NT2/D1 (cell line): Measurements from ENCODE around the gene NXPE2.

Experiments
- DNase-seq: peaks from one replicate; pipeline ENCODE4 v3.0.0-alpha.2; 2011; ENCODE audit warnings: low read depth, low spot score
- H3K27me3 ChIP-seq: 2 replicates; pipeline ENCODE4 v1.6.0; 2011; ENCODE audit warnings: mild to moderate bottlenecking; ENCODE audit not compliant: insufficient read length, insufficient read depth
- H3K36me3 ChIP-seq: 2 replicates; pipeline ENCODE4 v1.6.1; 2011; ENCODE audit warnings: mild to moderate bottlenecking, low read length, mixed read lengths; ENCODE audit not compliant: insufficient read depth, insufficient read length
- H3K4me1 ChIP-seq: 2 replicates; pipeline ENCODE4 v1.5.1; 2011; ENCODE audit not compliant: insufficient read depth, insufficient read length
- H3K4me3 ChIP-seq: 2 replicates; pipeline ENCODE4 v1.5.1; 2011; ENCODE audit warnings: low read depth; ENCODE audit not compliant: insufficient read length
- H3K9ac ChIP-seq: 2 replicates; pipeline ENCODE4 v1.6.0; 2011; ENCODE audit warnings: low read depth; ENCODE audit not compliant: insufficient read length
- H3K9me3 ChIP-seq: 2 replicates; pipeline ENCODE4 v1.5.1; 2011; ENCODE audit warnings: mild to moderate bottlenecking, low read length; ENCODE audit not compliant: insufficient read depth
- SUZ12 ChIP-seq: IDR thresholded peaks from 2 replicates; pipeline ENCODE4 v1.6.1; 2011; ENCODE audit not compliant: insufficient read length, insufficient read depth; ENCODE audit errors: extremely low read depth
- YY1 ChIP-seq: IDR thresholded peaks from 2 replicates; pipeline ENCODE4 v1.6.1; 2011; ENCODE audit not compliant: insufficient read length, insufficient read depth
- ZNF274 ChIP-seq: IDR thresholded peaks from 2 replicates; pipeline ENCODE4 v1.6.1; 2011; ENCODE audit warnings: mild to moderate bottlenecking, low read depth, low read length

The NXPE2 gene

DNA sequence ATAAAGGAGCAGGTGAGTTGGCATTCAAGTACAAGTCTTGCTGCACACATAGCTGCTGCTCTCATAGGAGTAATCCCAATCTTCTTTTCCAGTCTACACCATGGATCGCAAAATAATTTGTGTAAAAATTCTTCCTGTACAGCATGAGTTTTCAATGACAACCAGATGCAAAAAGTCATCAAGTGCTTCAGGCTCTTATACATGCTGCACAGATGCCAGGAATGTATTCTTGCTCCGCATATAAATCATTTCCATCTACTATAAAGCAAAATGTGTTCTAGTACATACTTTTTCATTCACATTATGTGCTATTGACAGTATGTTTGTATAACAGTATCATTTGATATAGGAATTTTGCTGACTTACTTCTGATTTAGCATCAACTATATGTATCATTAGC lies 35.4 kb downstream of the NXPE2 start:
- H3K4me3 ChIP-seq, result no peak overlapping the region
- DNase-seq, result no peak
- no peaks in the 10 kb centered on the region for H3K36me3 ChIP-seq
- peaks cover 7% of the 10 kb centered on the region; the same call in 1 of the 2 replicates for H3K9me3 ChIP-seq
- no peaks in the 10 kb centered on the region for H3K4me1 ChIP-seq
- TF ChIP-seq YY1 (no peak), ZNF274 (no peak), SUZ12 (no peak)
- no peaks in the 10 kb centered on the region for H3K27me3 ChIP-seq
- no peak overlapping the region for H3K9ac ChIP-seq

GRCh38 chr11:114719562-114719961 lies 41.2 kb downstream of the NXPE2 start:
- H3K4me3 ChIP-seq, result no peak overlapping the region
- H3K9me3 ChIP-seq, result no peaks in the 10 kb centered on the region
- H3K27me3 ChIP-seq, result no peaks in the 10 kb centered on the region
- no peak for DNase-seq
- no peaks in the 10 kb centered on the region for H3K36me3 ChIP-seq
- H3K4me1 ChIP-seq, result no peaks in the 10 kb centered on the region
- TF ChIP-seq SUZ12 (no peak), ZNF274 (no peak), YY1 (no peak)
- no peak overlapping the region for H3K9ac ChIP-seq

DNA sequence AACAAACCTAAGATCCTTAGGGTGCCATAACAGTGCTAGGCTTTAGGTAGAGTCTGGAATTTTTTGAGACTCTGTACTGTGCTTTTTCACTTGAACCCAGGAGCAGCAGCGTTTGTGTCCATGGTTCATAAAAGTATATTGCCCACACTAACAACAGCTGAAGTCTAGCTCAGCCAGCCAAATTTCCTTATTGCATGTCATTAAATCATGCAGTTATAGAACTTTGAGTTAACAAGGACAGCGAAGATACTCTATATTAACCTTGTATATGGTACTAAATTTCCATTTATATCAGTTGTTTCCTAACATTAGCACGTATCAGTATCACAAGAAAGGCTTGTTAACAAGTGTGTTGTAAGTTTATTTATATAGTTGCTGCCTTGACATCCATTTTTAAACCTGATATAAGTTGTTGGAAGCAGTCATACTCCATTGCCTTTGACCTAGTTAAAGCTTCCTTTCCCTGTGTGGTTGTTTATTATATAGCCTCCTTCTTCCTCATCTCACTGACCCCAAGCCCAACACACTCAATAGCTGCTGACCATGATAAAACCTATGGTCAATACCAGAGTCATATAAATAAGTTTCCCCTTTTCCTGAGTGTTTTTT lies 46.7 kb downstream of the NXPE2 start:
- no peak for DNase-seq

DNA sequence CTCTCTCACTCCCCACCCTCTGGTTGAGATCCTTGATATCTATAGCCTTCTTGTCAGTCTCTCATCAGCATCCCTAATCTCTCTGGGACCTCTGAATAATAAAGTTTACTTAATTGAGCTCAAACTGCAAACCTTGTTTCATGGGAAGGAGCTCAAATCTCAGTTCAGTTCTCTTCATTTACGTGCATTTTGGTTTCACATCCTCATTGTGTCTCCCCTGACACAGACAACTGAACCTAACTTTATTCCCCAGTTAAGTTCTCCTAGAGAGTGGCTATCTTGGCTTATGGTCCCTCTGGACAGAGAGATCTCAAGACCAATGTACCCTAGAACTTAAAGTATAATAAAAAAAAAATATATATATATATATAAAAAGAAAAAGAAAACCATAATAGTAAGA lies 47.3 kb downstream of the NXPE2 start:
- Histone ChIP-seq H3K9ac (no peak overlapping the region), H3K4me3 (no peak overlapping the region), H3K27me3 (no peaks in the 10 kb centered on the region), H3K9me3 (no peaks in the 10 kb centered on the region), H3K4me1 (no peaks in the 10 kb centered on the region), H3K36me3 (no peaks in the 10 kb centered on the region)
- TF ChIP-seq YY1 (no peak), ZNF274 (no peak), SUZ12 (no peak)
- DNase-seq, result no peak

More for the DNA sequence above, 46.7 kb downstream of the NXPE2 start:
- Histone ChIP-seq H3K36me3 (no peaks in the 10 kb centered on the region), H3K9ac (no peak overlapping the region), H3K9me3 (no peaks in the 10 kb centered on the region), H3K27me3 (no peaks in the 10 kb centered on the region), H3K4me1 (no peaks in the 10 kb centered on the region), H3K4me3 (no peak overlapping the region)
- TF ChIP-seq ZNF274, result no peak
- no peak for TF ChIP-seq SUZ12
- TF ChIP-seq YY1, result no peak

- H3K36me3 ChIP-seq, result no peaks in the 10 kb centered on the region
- DNase-seq, result no peak
- TF ChIP-seq SUZ12 (no peak), YY1 (no peak), ZNF274 (no peak)
- H3K27me3 ChIP-seq, result no peaks in the 10 kb centered on the region
- H3K9ac ChIP-seq, result no peak overlapping the region
- H3K4me1 ChIP-seq, result no peaks in the 10 kb centered on the region
- no peak overlapping the region for H3K4me3 ChIP-seq
- H3K9me3 ChIP-seq, result no peaks in the 10 kb centered on the region
These were observed 58.5 kb downstream of the NXPE2 start for GRCh38 chr11:114736806-114737205.

GRCh38 chr11:114738954-114739353 lies 60.6 kb downstream of the NXPE2 start:
- H3K4me1 ChIP-seq, result no peaks in the 10 kb centered on the region
- H3K36me3 ChIP-seq, result no peaks in the 10 kb centered on the region
- no peak for TF ChIP-seq ZNF274
- peak; percentile 46 for DNase-seq
- H3K9ac ChIP-seq, result no peak overlapping the region
- H3K27me3 ChIP-seq, result no peaks in the 10 kb centered on the region
- H3K4me3 ChIP-seq, result no peak overlapping the region
- no peaks in the 10 kb centered on the region for H3K9me3 ChIP-seq

GRCh38 chr11:114745150-114745671 lies 66.9 kb downstream of the NXPE2 start:
- H3K36me3 ChIP-seq, result no peaks in the 10 kb centered on the region
- TF ChIP-seq YY1 (no peak), SUZ12 (no peak), ZNF274 (no peak)
- no peaks in the 10 kb centered on the region for H3K27me3 ChIP-seq
- no peaks in the 10 kb centered on the region for H3K4me1 ChIP-seq
- H3K4me3 ChIP-seq, result no peak overlapping the region
- no peaks in the 10 kb centered on the region for H3K9me3 ChIP-seq
- no peak overlapping the region for H3K9ac ChIP-seq
- DNase-seq, result no peak
